ENCODE results near the gene SLC7A10. TPM values are rescaled to one million over a fixed set of nuclear protein-coding genes. Genes with fewer than 3 reads are reported as not detected.
"Not testable (repeated sequence)": the region's sequence is repeated elsewhere in the genome, so short reads cannot be mapped to it uniquely, and the experiment has no call there.

Gene SLC7A10
- total RNA-seq, 1 experiment from 2014 or later, result not detected

DNA sequence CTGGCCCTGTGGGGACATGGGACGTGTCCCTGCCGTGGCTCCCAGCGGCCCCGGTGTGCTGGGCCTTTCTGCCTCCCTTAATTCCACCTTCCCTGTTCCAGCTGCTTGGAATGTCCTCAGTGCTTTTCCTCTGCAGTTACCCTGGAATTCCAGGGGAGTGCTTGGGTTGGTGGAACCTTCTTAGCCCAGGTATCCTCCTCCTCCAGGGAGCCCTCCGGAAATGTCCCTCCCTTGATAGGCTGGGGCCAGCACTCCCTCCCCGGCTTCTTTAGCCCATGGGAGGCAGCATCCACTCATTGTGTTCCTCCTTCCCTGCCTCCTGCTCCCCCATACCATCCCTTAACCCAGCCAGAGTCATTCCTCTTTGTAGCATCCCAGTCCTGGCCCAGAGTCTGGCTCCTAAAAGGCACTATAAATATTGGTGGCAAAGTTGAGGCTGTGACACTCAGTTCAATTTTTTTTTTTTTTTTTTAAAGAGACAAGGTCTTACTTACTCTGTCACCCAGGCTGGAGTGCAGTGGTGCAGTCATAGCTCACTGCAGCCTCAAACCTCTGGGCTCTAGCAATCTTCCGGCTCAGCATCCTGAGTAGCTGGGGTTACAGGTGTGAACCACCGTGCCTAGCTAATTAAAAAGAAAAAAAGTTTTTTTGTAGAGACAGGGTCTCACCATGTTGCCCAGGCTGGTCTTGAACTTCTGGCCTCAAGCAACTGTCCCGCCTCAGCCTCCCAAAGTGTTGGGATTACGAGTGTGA is 13.7 kb upstream of the SLC7A10 start:
- DNase-seq (ENCODE audit: low spot score), result no peak

DNA sequence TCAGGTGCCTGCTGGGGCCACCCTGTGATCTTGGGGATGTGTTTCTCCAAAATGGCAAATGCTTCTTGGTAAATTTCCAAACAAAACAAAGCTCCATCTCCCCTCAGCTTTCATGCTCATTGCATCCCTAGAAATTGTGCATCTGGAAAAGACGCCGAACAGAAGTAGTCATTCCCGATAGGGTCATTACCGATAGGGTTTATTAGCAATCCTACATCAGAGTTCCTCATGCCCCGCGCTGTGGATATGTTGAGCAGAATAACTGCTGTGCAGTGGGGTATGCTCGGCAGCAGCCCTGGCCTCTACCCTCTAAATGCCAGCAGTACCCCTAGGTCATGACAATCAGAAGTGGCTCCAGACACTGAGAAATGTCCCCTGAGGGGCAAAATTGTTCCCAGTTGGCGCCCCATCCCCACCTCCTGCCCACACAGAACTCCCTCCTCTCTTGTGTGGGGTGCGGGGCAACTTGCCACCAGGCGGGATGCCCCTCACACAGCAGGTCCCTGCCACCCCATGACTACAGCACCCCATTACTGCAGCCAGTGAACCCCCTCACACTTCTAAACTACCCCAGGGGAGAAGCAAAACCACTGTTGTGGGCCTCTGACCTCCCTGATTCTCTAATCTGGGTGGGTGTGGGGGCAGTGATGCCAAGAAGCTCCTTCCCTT is 13.0 kb upstream of the SLC7A10 start:
- no peak for DNase-seq (ENCODE audit: low spot score)

DNA sequence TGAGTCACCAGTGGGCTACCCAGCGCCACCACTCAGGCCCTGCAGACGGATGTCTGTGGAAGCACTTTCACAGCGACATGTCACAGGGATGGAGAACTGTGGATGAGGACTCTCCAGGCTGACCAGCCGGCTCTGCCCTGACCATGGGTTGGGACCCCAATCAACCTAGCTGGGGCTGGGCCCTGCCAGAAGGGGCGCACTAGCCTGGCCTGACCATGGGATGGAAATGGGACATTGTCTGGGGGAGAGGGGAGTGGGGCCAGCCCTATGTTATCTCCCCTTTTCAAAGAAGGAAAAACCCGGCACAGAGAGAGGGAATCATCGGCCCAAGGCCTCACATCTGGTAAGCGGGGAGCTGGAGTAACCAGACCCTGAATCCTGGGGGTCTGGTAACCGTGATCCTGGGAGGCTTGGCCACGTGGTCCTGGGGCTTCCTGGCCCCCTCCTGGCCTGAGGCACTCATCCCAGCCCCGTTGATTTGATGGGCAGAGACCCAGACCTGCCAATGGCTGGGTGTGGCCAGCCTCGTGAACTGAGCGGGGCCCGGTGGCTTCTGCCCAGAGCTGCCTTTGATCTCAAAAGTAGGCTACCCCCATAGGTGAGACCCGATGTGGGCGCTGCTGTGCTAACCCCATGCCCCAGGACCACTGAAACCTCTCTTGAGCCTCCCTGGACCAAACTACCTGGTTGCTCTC is 11.2 kb upstream of the SLC7A10 start:
- DNase-seq (ENCODE audit: low spot score), result no peak

DNA sequence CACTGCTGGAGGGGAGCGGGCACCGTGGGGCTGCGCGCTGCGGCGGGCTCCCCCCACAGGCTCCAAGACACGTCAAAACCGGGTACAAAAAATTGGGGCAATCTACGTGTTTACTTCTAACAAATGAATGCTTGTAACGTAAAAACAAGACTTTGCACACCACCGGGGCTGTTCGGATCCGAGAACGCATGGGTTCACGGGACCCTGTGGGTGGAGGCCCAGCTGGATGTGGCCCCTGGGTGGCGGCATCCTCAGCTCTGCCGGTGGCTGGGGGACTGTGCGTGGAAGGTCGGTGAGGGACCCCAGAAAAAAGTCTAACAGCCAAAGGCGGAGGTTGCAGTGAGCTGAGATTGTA is 10.3 kb upstream of the SLC7A10 start:
- DNase-seq (ENCODE audit: low spot score), result no peak

DNA sequence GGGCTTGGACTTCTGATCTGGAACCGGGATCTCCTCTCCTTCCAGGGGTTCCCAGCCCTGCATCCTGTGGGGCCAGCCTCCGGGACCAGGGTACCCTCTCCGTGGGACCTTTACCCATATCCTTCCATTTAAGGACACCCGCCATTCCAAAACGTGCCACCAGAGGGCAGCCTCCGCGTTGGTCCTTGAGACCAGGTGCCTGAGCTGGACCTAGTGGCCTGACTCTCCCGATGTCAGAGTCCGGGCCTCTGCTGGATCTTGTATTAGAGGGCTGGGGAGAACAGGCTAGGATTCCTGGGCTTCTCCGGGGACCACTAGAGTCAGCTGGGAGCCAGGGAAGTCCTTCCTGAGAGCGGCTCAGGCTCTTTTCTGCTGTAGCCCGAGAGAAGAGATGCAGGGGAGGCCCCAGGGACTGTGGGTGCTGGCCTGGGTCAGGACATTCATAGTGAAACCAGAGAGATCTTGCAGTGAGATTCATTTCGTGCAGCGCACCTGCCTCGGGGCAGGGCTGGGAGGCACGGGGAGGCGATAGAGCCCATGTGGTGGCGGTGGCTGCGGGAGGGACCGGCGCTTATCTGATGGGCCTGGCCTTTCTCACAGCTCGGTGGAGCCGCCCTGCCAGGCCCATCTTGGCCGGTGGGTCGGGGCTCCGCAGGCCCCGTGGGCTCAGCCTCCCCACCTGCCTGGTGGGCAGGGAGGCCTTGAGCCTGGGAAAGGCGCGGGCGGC is 9.8 kb upstream of the SLC7A10 start:
- peak; percentile 96 for DNase-seq (ENCODE audit: low spot score)

DNA sequence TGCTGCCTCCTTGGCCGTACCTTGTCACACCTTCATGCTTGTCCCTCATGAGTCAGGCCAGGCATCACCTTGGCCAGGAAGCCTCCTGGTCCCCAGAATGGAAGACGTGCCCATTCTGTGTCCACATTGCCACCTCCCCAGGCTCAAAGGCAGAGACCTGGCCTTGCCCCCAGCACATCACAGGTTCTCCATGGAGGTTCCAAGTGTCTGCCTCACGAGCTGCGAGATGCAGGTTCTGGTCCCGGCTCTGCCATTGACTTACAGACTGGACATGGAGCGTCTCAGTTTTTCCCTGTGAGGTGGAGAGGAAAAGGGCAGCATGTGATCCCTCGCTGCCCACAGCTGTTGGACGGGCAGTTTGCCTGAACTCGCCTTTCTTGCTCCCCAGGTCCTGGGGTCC is 9.1 kb upstream of the SLC7A10 start:
- no peak for DNase-seq (ENCODE audit: low spot score)

DNA sequence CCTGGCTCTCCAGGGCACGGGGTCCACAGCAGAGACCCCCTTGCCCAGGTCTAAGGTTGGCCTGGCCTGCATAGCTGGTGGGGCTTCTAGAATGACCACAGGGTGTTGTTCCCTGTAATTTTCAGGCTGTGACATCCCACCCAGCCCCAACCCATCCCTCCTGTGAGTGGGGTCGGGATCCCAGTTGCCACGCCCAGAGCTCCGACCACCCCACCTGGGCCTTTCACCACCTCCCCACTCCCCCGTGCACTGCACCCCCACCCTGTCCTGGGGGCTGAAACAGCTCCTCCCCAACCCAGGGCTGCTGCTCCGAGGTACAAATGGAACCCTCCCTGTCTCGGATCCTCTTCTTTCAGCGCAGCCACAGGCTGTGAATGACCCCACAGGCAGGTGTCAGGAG is 8.4 kb upstream of the SLC7A10 start:
- DNase-seq (ENCODE audit: low spot score), result no peak

DNA sequence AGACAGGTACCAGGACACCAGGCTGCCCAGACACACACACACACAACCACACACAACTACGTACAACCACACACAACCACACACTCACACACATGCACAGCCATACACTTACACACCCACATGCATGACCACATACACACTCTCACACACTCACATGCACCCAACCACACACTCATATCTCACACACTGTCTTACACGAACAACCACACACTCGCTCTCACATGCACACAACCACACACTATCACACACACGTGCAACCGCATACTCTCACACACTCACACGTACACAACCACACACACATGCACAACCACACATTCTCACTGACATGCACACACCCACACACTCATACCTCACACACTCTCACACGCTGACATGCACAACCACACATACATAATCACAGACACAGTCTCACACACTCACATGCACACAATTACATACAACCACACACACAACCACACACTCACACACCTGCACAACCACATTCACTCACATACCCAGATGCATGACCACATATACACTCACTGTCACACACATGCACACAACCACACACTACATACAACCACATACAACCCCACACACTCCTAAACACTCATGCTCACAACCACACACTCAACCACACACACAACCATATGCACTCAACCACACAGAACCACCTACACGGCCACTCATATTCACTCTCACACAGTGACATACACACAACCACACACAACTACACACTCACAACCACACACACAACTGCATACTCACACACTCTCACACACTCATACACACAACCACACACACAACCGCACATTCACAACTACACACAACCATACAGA is 7.6 kb upstream of the SLC7A10 start:
- no peak for DNase-seq (ENCODE audit: low spot score)

DNA sequence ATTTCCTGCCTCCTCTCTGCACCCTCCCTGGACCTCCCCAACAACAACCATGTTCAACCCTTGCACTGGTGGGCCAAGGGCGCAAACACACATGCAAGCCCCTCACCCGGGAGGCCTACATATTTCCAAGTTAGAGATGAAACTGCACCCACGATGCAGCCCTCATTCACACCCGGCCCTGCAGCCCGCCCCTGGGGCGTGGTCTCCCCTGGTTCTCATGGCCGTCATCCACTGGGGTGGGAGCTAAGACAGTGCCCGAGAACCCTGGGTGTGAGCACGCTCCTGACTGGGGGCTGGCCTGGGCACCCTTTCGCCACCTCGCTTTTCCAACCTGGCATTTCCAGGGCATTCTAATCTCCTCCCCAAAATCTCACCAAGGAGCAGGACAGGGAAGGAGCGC is 7.0 kb upstream of the SLC7A10 start:
- no peak for DNase-seq (ENCODE audit: low spot score)

DNA sequence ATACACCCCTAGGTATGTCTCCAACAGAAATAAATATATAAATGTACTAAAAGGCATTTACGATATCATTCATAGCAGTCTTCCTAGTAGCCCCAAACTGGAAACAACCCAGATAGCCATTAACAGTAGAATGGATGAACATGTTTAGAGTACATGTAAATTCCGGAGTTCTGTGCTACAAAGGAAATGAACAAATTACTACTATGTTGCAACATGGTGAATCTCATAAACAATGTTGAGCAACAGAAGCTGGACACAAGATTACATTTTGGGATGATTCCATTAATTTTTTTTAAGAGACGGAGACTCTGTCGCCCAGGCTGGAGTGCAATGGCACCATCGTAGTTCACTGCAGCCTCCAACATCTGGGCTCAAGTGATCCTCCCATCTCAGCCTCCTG is 5.9 kb upstream of the SLC7A10 start:
- no peak for DNase-seq (ENCODE audit: low spot score)

DNA sequence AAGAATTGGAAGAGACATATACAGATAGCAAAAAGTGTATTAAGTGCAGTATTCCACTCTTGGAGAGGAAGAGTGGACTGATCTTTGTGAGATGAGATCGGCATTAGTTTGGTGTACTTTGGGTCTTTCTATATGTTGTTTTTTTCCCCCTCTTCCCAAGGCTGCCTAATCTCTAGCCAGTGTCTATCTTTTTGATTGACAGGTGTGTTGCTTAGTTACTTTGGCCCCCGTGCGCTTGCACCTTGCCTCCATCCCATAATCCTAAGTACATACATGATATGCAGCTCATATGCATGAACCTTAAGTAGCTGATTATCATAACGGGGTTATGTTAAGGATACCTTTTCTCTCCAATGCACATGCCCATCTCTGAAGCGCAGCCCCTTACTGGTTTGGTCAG is 4.3 kb upstream of the SLC7A10 start:
- no peak for DNase-seq (ENCODE audit: low spot score)

DNA sequence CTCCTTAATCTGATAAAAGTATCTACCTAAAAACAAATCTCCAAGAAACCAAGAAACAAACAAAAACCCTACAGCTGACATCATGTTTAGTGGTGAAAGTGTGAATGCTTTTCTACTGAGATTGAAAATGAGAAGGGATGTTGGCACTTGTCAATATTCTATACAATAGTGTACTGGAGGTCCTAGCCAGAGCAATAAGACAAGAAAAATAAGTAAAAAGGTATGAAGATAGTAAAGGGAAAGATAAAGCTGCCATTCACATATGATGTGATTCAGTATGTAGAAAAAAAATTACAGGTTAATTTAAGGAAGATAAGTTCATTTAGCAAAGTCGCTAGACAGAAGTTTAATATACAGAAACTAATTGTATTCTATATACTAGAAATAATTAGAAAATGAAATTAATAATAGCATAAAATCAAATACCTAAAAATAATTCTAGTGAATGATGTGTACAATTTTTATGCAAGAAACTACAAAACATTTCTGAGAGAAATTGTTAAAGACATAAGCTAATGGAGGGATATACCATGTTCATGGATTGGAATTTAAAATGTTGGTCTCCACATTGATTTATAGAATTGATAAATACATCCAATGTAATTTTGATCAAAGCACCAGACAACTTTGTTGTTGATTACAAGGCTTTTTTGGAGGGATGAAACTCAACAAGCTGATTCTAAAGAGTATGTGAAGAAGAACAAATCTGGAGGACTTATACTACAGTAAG is 2.4 kb upstream of the SLC7A10 start:
- DNase-seq (ENCODE audit: low spot score), result no peak

DNA sequence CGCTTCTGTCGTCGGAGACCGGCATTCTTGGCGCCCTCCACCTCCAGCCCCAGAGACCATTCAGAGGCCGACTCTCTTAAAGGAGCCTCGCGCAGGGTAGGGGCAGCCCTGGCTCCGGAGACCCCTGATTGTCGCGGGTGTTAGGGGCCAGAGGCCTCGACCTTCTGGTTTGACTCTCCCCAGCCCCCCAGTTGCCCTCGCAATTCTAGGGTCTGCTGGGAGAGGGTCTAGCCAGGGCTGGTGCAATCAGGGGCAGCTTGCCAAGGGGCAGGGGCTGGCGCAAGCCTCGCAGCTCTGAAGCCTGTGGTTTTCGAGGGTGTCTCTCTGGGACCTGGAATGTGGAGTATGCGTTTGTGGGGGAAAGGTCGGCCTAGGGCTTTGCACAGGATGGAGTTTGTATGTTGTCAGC is 1.6 kb upstream of the SLC7A10 start:
- no peak for DNase-seq (ENCODE audit: low spot score)

DNA sequence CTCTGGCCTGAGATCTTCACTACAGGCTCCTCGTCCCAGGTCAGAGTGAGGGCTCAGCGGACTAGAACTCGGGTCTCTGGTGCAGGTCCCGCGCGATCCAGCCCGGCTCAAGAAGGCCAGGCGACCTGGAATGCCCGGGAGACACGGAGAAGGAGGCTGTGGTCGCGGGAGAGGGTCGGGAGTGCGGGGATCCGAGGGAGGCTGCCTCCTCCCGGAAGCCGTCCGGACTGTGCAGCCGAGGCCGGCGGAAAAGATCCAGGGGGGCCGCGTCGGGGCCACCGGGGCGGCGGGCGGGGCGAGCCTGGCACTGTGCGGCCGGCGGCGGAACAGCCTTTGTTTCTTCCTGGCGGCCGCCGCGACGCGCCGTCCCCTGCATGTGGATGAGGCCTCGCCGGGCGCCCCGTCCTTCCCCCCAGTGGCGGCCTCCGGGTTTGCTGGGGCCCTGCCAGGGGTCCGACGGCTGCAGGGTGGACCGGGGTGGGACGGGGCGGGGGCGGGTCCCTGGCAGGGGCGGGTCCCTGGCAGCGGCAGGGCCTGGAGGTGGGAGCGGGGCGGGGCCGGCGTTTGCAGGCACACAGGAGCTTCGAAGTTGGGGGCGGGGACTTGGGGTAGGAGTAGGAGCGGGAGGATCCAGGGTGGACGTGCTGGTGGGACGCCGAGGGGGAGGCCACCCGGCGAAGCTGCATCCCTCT is 1.0 kb upstream of the SLC7A10 start:
- no peak for DNase-seq (ENCODE audit: low spot score)

DNA sequence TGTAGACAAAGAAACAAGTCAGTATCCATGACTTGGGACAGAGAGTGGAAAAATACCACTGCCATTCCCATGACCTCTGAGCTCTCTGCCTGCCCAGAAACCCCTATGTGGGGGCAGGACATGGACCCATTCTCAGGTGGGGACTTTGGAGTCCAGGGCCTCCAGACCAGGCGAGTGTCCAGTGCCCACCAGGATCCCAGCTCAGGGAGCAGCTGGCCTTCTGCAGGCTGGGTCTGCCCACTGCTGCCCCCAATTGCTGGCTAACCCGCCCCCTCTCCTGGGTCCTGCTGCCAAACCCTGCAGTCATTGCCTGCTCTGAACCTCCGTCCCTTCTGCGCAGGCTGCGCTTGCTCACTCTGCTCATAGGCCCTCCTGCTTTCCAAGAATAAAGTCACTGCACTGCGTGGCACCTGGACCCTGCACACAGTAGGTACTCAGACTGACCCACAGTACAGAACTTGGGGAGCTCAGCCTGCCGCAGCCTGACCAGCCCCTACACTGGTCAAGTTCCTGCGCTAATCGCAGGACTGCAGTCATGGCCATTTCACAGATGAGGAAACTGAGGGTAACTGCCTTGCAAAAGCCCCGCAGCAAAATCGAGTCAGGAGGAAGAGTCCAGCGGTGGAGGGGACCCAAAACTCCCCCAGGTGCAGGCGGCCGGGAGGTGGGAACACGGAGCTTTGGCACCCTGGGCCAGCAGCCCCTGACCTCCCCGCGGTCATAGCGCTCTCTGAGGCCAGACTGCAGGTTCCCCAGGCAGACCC is 774 bp downstream of the SLC7A10 start:
- no peak for DNase-seq (ENCODE audit: low spot score)

DNA sequence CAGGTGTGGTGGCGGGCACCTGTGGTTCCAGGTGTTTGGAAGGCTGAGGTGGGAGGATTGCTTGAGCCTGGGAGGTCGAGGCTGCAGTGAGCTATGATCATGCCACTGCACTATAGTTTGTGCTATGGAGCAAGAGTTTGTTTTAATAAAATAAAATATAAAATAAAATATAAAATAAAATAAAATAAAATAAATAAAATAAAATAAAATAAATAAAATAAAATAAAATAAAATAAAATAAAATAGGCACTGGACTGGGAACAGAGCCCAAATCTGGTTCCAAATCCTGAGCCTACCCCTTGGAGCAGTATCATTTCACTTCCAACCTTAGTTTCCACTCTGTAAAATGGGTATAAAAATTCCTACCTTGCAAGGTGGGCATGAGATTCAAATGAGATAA is 3.4 kb downstream of the SLC7A10 start:
- DNase-seq (ENCODE audit: low spot score), result not testable (repeated sequence)

DNA sequence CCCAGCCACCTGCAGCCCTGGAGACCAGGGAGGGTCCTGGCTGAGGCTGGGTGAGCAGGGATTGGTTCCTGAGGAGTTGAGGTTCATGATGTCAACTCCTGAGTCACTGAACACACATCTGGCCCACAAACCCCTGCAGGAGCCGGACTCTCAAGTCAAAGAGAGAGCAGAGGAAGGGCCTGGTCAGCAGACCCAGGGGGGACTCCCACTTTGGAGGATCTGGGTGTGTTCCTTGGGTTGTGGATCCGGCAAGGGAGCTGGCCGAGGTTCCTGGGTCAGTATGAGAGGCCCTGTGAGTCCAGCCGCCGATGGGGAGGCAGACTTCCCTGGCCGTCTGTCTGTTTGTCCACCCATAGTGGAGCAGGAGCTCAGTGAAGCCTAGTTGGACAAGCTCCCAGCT is 4.0 kb downstream of the SLC7A10 start:
- DNase-seq (ENCODE audit: low spot score), result no peak

DNA sequence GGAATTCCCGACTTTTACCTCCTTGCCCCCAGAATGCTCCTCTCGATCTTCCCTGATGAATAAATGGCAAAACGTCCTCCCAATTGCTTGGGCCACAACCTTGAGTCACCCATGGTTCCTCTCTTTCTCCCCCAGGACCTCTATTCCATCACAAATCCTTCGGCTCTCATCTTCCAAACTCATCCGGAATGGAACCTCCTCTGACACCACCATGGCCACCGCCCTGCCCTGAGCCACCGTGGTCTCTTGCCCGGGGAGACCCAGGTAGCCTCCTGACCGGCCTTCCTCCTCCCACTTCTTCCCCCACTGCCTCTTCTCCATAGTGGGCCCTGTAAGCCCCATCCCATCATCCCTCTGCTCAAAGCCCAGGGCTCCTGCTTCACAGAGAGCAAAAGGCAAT is 4.9 kb downstream of the SLC7A10 start:
- no peak for DNase-seq (ENCODE audit: low spot score)

DNA sequence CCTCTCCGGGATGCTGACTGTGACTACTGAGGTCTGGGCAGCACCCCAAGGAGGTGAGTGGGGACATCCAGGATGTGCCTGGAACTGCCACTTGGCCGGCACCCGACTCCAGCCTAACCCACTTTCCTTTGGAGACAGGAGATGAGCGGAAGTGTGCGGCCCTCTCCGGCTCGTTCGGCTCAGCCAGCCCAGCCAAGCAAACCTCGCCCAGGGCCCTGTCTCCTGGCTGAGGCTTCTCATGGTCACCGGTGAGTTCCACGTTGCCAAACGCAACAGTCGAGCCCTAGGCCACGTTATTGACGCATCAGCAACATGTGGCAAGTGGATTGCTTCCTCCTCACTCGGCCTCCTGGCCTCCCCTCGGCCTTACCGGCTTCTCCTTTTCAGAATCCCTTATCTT is 5.5 kb downstream of the SLC7A10 start:
- DNase-seq (ENCODE audit: low spot score), result no peak
